Measurements from ENCODE around the gene CCR2. TPM values are rescaled to one million over a fixed set of nuclear protein-coding genes. Genes with fewer than 3 reads are reported as not detected.

The CCR2 gene
- total RNA-seq, 1 donor = not detected

DNA sequence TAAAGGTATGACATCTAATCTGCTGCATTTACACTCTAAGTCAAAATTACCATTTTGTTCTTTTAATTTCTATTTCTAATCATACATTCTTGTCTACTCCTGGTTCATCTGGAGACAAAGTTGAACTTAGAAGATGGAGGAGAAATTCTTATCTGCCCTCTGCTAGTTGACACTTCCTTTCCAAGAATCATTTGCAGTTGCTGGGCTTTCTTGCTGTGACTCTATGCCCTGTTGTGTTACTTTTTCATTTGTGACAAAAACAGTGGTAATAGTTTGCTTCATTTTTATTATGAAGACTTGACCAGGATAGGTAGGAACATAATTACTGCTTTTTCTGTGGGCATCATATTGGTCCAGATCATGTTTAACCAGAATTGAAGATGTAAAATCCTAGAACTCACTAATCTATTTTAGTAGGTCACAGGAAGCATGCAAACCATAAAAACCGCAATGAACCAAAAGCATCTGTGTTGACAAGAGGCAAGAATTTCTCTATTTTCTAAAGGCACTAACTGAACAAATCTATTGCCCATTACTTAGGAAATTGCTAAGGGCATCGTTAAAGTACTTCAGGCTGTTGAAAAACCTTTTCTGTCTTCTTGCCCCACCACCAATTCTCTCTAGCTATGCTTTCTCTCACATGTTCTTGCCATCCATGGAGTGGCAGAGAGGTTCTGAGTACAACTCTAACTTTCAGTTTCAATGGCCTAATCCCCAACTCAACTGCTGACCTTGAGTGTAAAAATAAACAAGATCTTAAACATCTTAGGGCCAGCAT, 4.2 kb upstream of the CCR2 start:
- Histone ChIP-seq H3K27me3 (ENCODE audit: insufficient read depth, low read length) (peaks cover 18% of the 10 kb centered on the region), H3K27ac (ENCODE audit: low read depth, low read length) (no peak overlapping the region), H3K79me2 (ENCODE audit: insufficient read depth, low read length) (no peaks in the 10 kb centered on the region), H3K36me3 (ENCODE audit: insufficient read depth, low read length) (no peaks in the 10 kb centered on the region), H4K20me1 (ENCODE audit: insufficient read depth, low read length) (no peaks in the 10 kb centered on the region), H3K4me2 (ENCODE audit: insufficient read depth, low read length) (no peak overlapping the region), H2AFZ (ENCODE audit: low read length) (no peak overlapping the region), H3K4me1 (ENCODE audit: insufficient read depth, low read length) (no peaks in the 10 kb centered on the region), H3K9me3 (ENCODE audit: low read depth, low read length) (no peaks in the 10 kb centered on the region), H3K4me3 (ENCODE audit: insufficient read depth, low read length) (no peak overlapping the region)
- no peak for DNase-seq (ENCODE audit: insufficient read length, low spot score, missing footprints)
- TF ChIP-seq, protein P1, sequence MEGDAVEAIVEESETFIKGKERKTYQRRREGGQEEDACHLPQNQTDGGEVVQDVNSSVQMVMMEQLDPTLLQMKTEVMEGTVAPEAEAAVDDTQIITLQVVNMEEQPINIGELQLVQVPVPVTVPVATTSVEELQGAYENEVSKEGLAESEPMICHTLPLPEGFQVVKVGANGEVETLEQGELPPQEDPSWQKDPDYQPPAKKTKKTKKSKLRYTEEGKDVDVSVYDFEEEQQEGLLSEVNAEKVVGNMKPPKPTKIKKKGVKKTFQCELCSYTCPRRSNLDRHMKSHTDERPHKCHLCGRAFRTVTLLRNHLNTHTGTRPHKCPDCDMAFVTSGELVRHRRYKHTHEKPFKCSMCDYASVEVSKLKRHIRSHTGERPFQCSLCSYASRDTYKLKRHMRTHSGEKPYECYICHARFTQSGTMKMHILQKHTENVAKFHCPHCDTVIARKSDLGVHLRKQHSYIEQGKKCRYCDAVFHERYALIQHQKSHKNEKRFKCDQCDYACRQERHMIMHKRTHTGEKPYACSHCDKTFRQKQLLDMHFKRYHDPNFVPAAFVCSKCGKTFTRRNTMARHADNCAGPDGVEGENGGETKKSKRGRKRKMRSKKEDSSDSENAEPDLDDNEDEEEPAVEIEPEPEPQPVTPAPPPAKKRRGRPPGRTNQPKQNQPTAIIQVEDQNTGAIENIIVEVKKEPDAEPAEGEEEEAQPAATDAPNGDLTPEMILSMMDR (IDR thresholded peaks at IDR 0.05; ENCODE audit: extremely low read depth, low read depth, low read length) = no peak

DNA sequence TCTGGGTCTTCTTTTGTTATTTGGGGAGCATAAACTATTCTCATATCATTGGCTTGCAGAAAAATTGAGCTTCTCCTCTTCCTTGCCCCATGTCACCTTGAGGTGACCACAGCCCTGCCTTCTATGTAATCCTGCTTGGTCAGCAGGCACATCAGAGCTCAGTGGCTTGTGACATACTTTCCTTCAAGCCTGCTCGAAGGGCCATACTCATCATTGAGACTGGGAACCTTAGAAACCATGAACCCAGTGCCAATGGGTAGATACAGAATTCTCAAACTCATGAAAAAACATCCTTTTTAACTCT, 3.7 kb upstream of the CCR2 start:
- Histone ChIP-seq H3K27ac (ENCODE audit: low read depth, low read length) (no peak overlapping the region), H3K36me3 (ENCODE audit: insufficient read depth, low read length) (no peaks in the 10 kb centered on the region), H2AFZ (ENCODE audit: low read length) (no peak overlapping the region), H3K9me3 (ENCODE audit: low read depth, low read length) (no peaks in the 10 kb centered on the region), H3K4me1 (ENCODE audit: insufficient read depth, low read length) (no peaks in the 10 kb centered on the region), H3K4me3 (ENCODE audit: insufficient read depth, low read length) (no peak overlapping the region), H4K20me1 (ENCODE audit: insufficient read depth, low read length) (no peaks in the 10 kb centered on the region), H3K79me2 (ENCODE audit: insufficient read depth, low read length) (no peaks in the 10 kb centered on the region), H3K27me3 (ENCODE audit: insufficient read depth, low read length) (peaks cover 24% of the 10 kb centered on the region), H3K4me2 (ENCODE audit: insufficient read depth, low read length) (no peak overlapping the region)
- no peak for DNase-seq (ENCODE audit: insufficient read length, low spot score, missing footprints)
- TF ChIP-seq, protein P1 (IDR thresholded peaks at IDR 0.05; ENCODE audit: extremely low read depth, low read depth, low read length) = no peak

DNA sequence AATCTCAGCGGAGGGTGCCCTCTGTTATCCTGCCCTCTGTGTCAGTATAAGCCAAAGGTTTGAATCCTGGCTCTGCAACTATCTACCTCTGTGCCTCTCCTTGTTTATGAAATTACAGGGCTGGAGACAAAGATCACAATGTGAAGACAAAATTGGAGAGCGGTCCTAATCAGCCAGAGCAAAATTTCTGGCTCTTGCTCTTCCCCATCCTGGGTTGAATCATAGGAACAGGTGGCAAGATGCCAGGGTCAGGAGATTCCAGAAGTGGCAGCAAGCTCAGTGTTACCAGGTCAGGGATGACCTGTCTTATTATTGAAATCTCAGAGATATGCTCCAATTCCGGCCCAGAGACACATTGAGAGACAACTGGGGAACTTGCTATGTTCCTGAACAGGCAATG, 2.3 kb upstream of the CCR2 start:
- Histone ChIP-seq H3K27me3 (ENCODE audit: insufficient read depth, low read length) (peaks cover 35% of the 10 kb centered on the region), H4K20me1 (ENCODE audit: insufficient read depth, low read length) (no peaks in the 10 kb centered on the region), H3K27ac (ENCODE audit: low read depth, low read length) (no peak overlapping the region), H3K79me2 (ENCODE audit: insufficient read depth, low read length) (no peaks in the 10 kb centered on the region), H3K4me2 (ENCODE audit: insufficient read depth, low read length) (no peak overlapping the region), H3K36me3 (ENCODE audit: insufficient read depth, low read length) (no peaks in the 10 kb centered on the region), H3K9me3 (ENCODE audit: low read depth, low read length) (no peaks in the 10 kb centered on the region), H2AFZ (ENCODE audit: low read length) (no peak overlapping the region), H3K4me1 (ENCODE audit: insufficient read depth, low read length) (no peaks in the 10 kb centered on the region), H3K4me3 (ENCODE audit: insufficient read depth, low read length) (no peak overlapping the region)
- DNase-seq (ENCODE audit: insufficient read length, low spot score, missing footprints) = no peak
- TF ChIP-seq, protein P1 (IDR thresholded peaks at IDR 0.05; ENCODE audit: extremely low read depth, low read depth, low read length) = no peak

DNA sequence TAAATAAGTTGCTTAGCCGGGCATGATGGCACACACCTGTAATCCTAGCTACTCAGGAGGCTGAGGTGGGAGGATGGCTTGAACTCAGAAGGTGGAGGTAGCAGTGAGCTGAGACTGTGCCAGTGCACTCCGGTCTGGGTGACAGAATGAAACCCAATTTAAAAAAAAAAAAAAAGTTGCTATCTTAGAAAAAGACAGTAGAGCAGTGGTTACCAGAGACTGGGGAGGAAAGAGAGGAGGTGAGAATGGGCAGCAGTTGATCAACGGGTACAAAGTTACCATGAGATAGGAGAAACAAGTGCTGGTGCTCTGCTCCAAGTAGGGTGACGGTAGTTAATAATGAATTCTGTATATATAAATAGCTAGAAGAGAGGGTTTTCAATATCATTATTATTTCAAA, 821 bp upstream of the CCR2 start:
- Histone ChIP-seq H3K27ac (ENCODE audit: low read depth, low read length) (no peak overlapping the region), H3K36me3 (ENCODE audit: insufficient read depth, low read length) (no peaks in the 10 kb centered on the region), H3K4me2 (ENCODE audit: insufficient read depth, low read length) (no peak overlapping the region), H3K4me3 (ENCODE audit: insufficient read depth, low read length) (no peak overlapping the region), H3K79me2 (ENCODE audit: insufficient read depth, low read length) (no peaks in the 10 kb centered on the region), H3K27me3 (ENCODE audit: insufficient read depth, low read length) (peaks cover 46% of the 10 kb centered on the region), H4K20me1 (ENCODE audit: insufficient read depth, low read length) (no peaks in the 10 kb centered on the region), H2AFZ (ENCODE audit: low read length) (no peak overlapping the region), H3K9me3 (ENCODE audit: low read depth, low read length) (no peaks in the 10 kb centered on the region), H3K4me1 (ENCODE audit: insufficient read depth, low read length) (no peaks in the 10 kb centered on the region)
- DNase-seq (ENCODE audit: insufficient read length, low spot score, missing footprints) = no peak
- TF ChIP-seq, protein P1 (IDR thresholded peaks at IDR 0.05; ENCODE audit: extremely low read depth, low read depth, low read length) = no peak

Measured in osteoblast (primary cell).